ENCODE data around the gene ZNF205.

DNA sequence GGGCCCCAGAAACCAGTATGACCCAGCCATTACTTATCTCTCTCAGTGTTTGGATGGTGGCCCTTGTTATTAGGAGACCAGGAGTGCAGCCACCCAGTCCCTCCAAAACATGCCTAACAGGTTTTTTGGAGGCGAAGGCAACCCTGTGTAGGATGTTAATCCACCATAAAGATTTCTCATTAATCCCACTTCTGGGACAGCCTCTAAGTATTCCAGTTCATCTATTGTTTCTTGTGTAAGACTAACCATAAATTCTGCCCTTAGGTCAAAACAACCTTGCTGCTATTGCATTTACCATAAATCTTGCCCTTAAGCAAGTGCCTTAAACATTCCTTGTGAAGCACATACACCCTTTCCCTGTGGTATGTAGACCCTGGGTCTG lies 54.1 kb downstream of the ZNF205 start:
- TF ChIP-seq, protein P1, sequence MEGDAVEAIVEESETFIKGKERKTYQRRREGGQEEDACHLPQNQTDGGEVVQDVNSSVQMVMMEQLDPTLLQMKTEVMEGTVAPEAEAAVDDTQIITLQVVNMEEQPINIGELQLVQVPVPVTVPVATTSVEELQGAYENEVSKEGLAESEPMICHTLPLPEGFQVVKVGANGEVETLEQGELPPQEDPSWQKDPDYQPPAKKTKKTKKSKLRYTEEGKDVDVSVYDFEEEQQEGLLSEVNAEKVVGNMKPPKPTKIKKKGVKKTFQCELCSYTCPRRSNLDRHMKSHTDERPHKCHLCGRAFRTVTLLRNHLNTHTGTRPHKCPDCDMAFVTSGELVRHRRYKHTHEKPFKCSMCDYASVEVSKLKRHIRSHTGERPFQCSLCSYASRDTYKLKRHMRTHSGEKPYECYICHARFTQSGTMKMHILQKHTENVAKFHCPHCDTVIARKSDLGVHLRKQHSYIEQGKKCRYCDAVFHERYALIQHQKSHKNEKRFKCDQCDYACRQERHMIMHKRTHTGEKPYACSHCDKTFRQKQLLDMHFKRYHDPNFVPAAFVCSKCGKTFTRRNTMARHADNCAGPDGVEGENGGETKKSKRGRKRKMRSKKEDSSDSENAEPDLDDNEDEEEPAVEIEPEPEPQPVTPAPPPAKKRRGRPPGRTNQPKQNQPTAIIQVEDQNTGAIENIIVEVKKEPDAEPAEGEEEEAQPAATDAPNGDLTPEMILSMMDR (conservative IDR thresholded peaks at IDR 0.05; ENCODE audit: low read depth, low read length) = no peak
- no peak for TF ChIP-seq RFX5 (IDR thresholded peaks at IDR 0.05; ENCODE audit: low read depth, low read length)
